ENCODE results near the gene POMT2. TPM values are rescaled to one million over a fixed set of nuclear protein-coding genes. Genes with fewer than 3 reads are reported as not detected.

The POMT2 gene
- total RNA-seq, 3 donors from 2014 or later = 16.8 to 30.3 (median 25.2) TPM

- Histone ChIP-seq H3K4me3 (no peak overlapping the region), H3K27ac (no peak overlapping the region), H3K4me1 (no peaks in the 10 kb centered on the region), H3K27me3 (no peaks in the 10 kb centered on the region), H3K36me3 (no peaks in the 10 kb centered on the region), H3K9me3 (no peaks in the 10 kb centered on the region)
- TF ChIP-seq POLR2AphosphoS5 (IDR thresholded peaks at IDR 0.05) = no peak
- TF ChIP-seq, protein P1, sequence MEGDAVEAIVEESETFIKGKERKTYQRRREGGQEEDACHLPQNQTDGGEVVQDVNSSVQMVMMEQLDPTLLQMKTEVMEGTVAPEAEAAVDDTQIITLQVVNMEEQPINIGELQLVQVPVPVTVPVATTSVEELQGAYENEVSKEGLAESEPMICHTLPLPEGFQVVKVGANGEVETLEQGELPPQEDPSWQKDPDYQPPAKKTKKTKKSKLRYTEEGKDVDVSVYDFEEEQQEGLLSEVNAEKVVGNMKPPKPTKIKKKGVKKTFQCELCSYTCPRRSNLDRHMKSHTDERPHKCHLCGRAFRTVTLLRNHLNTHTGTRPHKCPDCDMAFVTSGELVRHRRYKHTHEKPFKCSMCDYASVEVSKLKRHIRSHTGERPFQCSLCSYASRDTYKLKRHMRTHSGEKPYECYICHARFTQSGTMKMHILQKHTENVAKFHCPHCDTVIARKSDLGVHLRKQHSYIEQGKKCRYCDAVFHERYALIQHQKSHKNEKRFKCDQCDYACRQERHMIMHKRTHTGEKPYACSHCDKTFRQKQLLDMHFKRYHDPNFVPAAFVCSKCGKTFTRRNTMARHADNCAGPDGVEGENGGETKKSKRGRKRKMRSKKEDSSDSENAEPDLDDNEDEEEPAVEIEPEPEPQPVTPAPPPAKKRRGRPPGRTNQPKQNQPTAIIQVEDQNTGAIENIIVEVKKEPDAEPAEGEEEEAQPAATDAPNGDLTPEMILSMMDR (IDR thresholded peaks at IDR 0.05) = no peak
- no peak for TF ChIP-seq POLR2A (IDR thresholded peaks at IDR 0.05)
- DNase-seq (ENCODE audit: low spot score in 2 of 2) = no peak
- intact Hi-C loops (cut with DNase I; ENCODE audit: low total_unique reads) = no loop called here
Measured at GRCh38 chr14:77246784-77247183, 73.9 kb downstream of the POMT2 start.

DNA sequence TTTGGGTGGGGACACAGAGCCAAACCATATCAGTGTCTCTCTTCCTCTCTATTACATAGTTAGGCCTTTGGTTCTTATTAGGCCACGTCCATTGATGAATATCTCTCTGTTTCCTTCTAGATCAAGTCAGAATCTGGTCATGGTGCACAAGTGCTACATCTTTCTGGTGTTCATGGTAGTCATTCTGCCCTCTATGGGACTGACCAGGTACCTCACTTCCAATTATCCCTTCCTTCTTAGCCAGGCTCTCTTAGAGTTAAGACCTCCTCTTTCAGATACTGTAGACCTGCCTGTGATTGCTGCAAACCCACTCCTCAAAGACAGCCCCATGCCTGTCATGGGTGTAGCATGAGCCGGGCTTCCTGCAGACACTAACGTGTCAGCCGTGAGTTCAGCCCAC is 74.9 kb downstream of the POMT2 start:
- intact Hi-C loops (cut with DNase I; ENCODE audit: low total_unique reads) = no loop called here
- no peak for DNase-seq (ENCODE audit: low spot score in 2 of 2)
- Histone ChIP-seq H3K4me3 (no peak overlapping the region), H3K27me3 (no peaks in the 10 kb centered on the region), H3K4me1 (no peaks in the 10 kb centered on the region), H3K27ac (no peak overlapping the region), H3K9me3 (no peaks in the 10 kb centered on the region), H3K36me3 (no peaks in the 10 kb centered on the region)
- TF ChIP-seq, protein P1 (IDR thresholded peaks at IDR 0.05) = no peak
- no peak for TF ChIP-seq POLR2A (IDR thresholded peaks at IDR 0.05)
- TF ChIP-seq POLR2AphosphoS5 (IDR thresholded peaks at IDR 0.05) = no peak

GRCh38 chr14:77243853-77244252 is 76.8 kb downstream of the POMT2 start:
- no peak for DNase-seq (ENCODE audit: low spot score in 2 of 2)
- intact Hi-C loops (cut with DNase I; ENCODE audit: low total_unique reads) = no loop called here
- no peaks in the 10 kb centered on the region for H3K4me1 ChIP-seq
- H3K27me3 ChIP-seq = no peaks in the 10 kb centered on the region
- H3K36me3 ChIP-seq = no peaks in the 10 kb centered on the region
- H3K4me3 ChIP-seq = no peak overlapping the region
- H3K27ac ChIP-seq = no peak overlapping the region
- TF ChIP-seq POLR2A (IDR thresholded peaks at IDR 0.05) = no peak
- TF ChIP-seq, protein P1 (IDR thresholded peaks at IDR 0.05) = no peak
- no peak for TF ChIP-seq POLR2AphosphoS5 (IDR thresholded peaks at IDR 0.05)
- H3K9me3 ChIP-seq = no peaks in the 10 kb centered on the region

DNA sequence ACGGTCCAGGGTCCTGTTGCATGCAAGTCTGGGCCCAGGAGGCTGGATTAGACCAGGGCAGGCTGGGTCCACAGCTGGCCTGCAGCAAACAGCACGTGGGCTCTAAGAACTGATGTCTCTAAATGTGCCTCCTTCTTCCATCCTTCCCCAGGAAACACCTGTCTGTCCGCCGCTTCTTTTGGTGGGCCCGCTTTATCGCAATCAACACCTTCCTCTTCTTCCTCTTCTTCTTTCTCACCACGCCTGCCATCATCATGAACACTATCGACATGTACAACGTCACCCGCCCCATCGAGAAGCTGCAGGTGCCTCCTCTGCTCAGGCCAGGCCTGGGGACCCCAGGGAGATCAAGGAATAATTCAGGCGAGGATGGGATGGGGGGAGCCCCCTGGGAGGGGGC is 77.9 kb downstream of the POMT2 start:
- H3K27ac ChIP-seq = no peak overlapping the region
- no peaks in the 10 kb centered on the region for H3K9me3 ChIP-seq
- TF ChIP-seq, protein P1 (IDR thresholded peaks at IDR 0.05) = no peak
- TF ChIP-seq POLR2AphosphoS5 (IDR thresholded peaks at IDR 0.05) (no peak), POLR2A (IDR thresholded peaks at IDR 0.05) (no peak)
- no peak for DNase-seq (ENCODE audit: low spot score in 2 of 2)
- no peaks in the 10 kb centered on the region for H3K4me1 ChIP-seq
- H3K27me3 ChIP-seq = no peaks in the 10 kb centered on the region
- intact Hi-C loops (cut with DNase I; ENCODE audit: low total_unique reads) = no loop called here
- no peak overlapping the region for H3K4me3 ChIP-seq
- no peaks in the 10 kb centered on the region for H3K36me3 ChIP-seq

DNA sequence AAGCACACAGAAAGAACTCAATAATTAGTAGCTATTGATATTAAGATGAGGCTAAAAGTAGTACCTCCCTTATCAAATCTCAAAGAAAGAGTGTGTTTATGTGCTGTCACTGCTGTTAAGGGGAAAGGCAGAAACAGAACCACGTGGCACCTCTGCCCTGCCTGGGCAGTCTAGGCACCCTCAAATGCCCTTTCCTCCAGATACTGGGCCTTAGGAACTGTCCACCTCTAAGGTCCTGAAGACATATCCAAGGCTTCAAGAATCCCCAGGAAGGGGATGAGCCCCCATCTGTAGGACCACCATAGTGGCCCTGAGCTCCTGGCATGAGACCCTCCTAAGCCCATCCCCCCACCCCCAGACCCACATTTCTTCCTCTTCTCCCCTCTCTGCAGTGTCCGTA is 78.7 kb downstream of the POMT2 start:
- no peak overlapping the region for H3K4me3 ChIP-seq
- intact Hi-C loops (cut with DNase I; ENCODE audit: low total_unique reads) = no loop called here

More for the DNA sequence above, 78.7 kb downstream of the POMT2 start:
- no peaks in the 10 kb centered on the region for H3K4me1 ChIP-seq
- no peaks in the 10 kb centered on the region for H3K36me3 ChIP-seq
- H3K27ac ChIP-seq = no peak overlapping the region
- TF ChIP-seq, protein P1 (IDR thresholded peaks at IDR 0.05) = no peak
- no peak for TF ChIP-seq POLR2AphosphoS5 (IDR thresholded peaks at IDR 0.05)
- no peak for TF ChIP-seq POLR2A (IDR thresholded peaks at IDR 0.05)
- H3K27me3 ChIP-seq = no peaks in the 10 kb centered on the region
- no peaks in the 10 kb centered on the region for H3K9me3 ChIP-seq
- DNase-seq (ENCODE audit: low spot score in 2 of 2) = no peak
